A549 (cell line): ENCODE results near the gene AAGAB.

Experiments used
- EP300 ChIP-seq, 2 experiments: fragments of >200 bp; sonication (Bioruptor Twin); formaldehyde crosslinking; IDR thresholded peaks; 2 replicates in 1 of 2; 3 replicates in 1 of 2; pipeline ENCODE4 v1.6.1; 2016 to 2017
- ESRRA ChIP-seq: fragments of 150-350 bp; IDR thresholded peaks from 2 replicates; pipeline ENCODE4 v1.6.1; 2014; ENCODE audit warnings: mild to moderate bottlenecking, low read length, borderline replicate concordance
- HDAC2 ChIP-seq: fragments of 200-600 bp; sonication (generic); IDR thresholded peaks from 2 replicates; pipeline ENCODE4 v1.6.1; 2016
- KDM1A ChIP-seq: fragments of 200-600 bp; sonication (generic); IDR thresholded peaks from 2 replicates; pipeline ENCODE4 v1.6.1; 2016; ENCODE audit warnings: low read depth, mild to moderate bottlenecking
- RAD21 ChIP-seq, 2 experiments: fragments of >200 bp in 1 of 2; sonication (Bioruptor Twin) in 1 of 2; formaldehyde crosslinking in 1 of 2; IDR thresholded peaks in 1 of 2; conservative IDR thresholded peaks in 1 of 2; 2 replicates in 1 of 2; 3 replicates in 1 of 2; pipeline ENCODE4 v1.6.1; 2012 to 2018; ENCODE audit warnings: inconsistent platforms in 1 of 2
- RCOR1 ChIP-seq: fragments of 150-350 bp; IDR thresholded peaks from 2 replicates; pipeline ENCODE4 v1.6.1; 2014; ENCODE audit warnings: antibody characterized with exemption, low read length, low read depth
- SMC3 ChIP-seq: fragments of >200 bp; sonication (Bioruptor Twin); formaldehyde crosslinking; IDR thresholded peaks from 3 replicates; pipeline ENCODE4 v1.6.1; 2018; ENCODE audit warnings: inconsistent platforms
- ZFP36 ChIP-seq: fragments of 450-650 bp; IDR thresholded peaks from 2 replicates; pipeline ENCODE4 v1.6.1; 2014; ENCODE audit warnings: borderline replicate concordance; ENCODE audit not compliant: partially characterized antibody
- TF ChIP-seq, protein P1 (sequence below): fragments of >200 bp; sonication (Bioruptor Twin); formaldehyde crosslinking; IDR thresholded peaks from 3 replicates; pipeline ENCODE4 v1.5.1; 2016
- TF ChIP-seq, protein P2 (sequence below): fragments of 150-350 bp; IDR thresholded peaks from 2 replicates; pipeline ENCODE4 v1.6.1; 2014; ENCODE audit warnings: low read depth, mild to moderate bottlenecking, low read length

DNA sequence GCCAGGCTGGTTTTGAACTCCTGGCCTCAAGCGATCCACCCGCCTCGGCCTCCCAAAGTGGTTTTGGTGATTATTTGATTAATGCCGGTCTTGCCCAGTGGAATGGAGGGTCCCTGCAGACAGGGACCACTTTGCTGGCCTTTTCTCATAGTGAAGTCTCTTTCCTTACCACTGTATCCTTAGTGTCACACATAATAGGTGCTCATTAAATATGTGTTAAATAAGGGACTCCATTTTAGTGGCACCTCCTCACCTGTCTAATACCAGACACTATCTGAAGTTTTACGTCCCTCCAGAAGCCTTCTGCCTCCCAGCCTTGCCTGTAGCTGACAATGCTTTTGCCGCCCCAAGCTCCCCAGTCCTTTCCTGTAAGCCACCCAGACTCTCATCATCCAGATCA, 91.3 kb downstream of the AAGAB start:
- no peak for TF ChIP-seq RAD21 (conservative IDR thresholded peaks at IDR 0.05 in 1 of 2, IDR thresholded peaks at IDR 0.05 in 1 of 2)
- no peak for TF ChIP-seq EP300 (IDR thresholded peaks at IDR 0.05)
- no peak for TF ChIP-seq ESRRA
- TF ChIP-seq, protein P1, sequence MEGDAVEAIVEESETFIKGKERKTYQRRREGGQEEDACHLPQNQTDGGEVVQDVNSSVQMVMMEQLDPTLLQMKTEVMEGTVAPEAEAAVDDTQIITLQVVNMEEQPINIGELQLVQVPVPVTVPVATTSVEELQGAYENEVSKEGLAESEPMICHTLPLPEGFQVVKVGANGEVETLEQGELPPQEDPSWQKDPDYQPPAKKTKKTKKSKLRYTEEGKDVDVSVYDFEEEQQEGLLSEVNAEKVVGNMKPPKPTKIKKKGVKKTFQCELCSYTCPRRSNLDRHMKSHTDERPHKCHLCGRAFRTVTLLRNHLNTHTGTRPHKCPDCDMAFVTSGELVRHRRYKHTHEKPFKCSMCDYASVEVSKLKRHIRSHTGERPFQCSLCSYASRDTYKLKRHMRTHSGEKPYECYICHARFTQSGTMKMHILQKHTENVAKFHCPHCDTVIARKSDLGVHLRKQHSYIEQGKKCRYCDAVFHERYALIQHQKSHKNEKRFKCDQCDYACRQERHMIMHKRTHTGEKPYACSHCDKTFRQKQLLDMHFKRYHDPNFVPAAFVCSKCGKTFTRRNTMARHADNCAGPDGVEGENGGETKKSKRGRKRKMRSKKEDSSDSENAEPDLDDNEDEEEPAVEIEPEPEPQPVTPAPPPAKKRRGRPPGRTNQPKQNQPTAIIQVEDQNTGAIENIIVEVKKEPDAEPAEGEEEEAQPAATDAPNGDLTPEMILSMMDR: no peak
- no peak for TF ChIP-seq HDAC2
- no peak for TF ChIP-seq RCOR1
- TF ChIP-seq ZFP36: no peak
- TF ChIP-seq KDM1A: no peak
- TF ChIP-seq, protein P2, sequence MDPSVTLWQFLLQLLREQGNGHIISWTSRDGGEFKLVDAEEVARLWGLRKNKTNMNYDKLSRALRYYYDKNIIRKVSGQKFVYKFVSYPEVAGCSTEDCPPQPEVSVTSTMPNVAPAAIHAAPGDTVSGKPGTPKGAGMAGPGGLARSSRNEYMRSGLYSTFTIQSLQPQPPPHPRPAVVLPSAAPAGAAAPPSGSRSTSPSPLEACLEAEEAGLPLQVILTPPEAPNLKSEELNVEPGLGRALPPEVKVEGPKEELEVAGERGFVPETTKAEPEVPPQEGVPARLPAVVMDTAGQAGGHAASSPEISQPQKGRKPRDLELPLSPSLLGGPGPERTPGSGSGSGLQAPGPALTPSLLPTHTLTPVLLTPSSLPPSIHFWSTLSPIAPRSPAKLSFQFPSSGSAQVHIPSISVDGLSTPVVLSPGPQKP: no peak
- TF ChIP-seq SMC3: no peak
